ENCODE data around the gene LRRC75A.

GRCh38 chr17:16477666-16478065 is 14.3 kb downstream of the LRRC75A start:
- no peak for TF ChIP-seq TAF1 (IDR thresholded peaks at IDR 0.05; ENCODE audit: low read depth)
- no peak for TF ChIP-seq SMC3 (conservative IDR thresholded peaks at IDR 0.05; ENCODE audit: poor library complexity)
